Duodenal mucosa (tissue), 2 donors: Measurements from ENCODE around the gene MIGA1.
"Not testable (repeated sequence)": the region's sequence is repeated elsewhere in the genome, so short reads cannot be mapped to it uniquely, and the experiment has no call there.

Source experiments
- H3K27ac ChIP-seq: one replicate; pipeline ENCODE4 v1.7.0; 2013; ENCODE audit warnings: low read depth, low read length
- H3K27me3 ChIP-seq, 2 donors: one replicate each; pipeline ENCODE4 v1.7.0; 2013; ENCODE audit warnings: low read length in 2 of 2, control low read depth in 1 of 2; ENCODE audit not compliant: insufficient read depth in 2 of 2, control insufficient read depth in 1 of 2
- H3K36me3 ChIP-seq, 2 donors: one replicate each; pipeline ENCODE4 v1.7.0; 2013; ENCODE audit warnings: low read length in 2 of 2, control low read depth in 1 of 2; ENCODE audit not compliant: insufficient read depth in 2 of 2, control insufficient read depth in 1 of 2
- H3K4me1 ChIP-seq, 2 donors: one replicate each; pipeline ENCODE4 v1.7.0; 2013; ENCODE audit warnings: low read length in 2 of 2, control low read depth in 1 of 2; ENCODE audit not compliant: insufficient read depth in 2 of 2, control insufficient read depth in 1 of 2
- H3K4me3 ChIP-seq, 2 donors: one replicate each; pipeline ENCODE4 v1.7.0; 2013; ENCODE audit warnings: low read length in 2 of 2, low read depth in 1 of 2
- H3K9ac ChIP-seq, 2 donors: one replicate each; pipeline ENCODE4 v1.7.0; 2013; ENCODE audit warnings: low read length in 2 of 2, low read depth in 1 of 2
- H3K9me3 ChIP-seq, 2 donors: one replicate each; pipeline ENCODE4 v1.7.0; 2013; ENCODE audit warnings: low read length in 2 of 2, control low read depth in 1 of 2; ENCODE audit not compliant: control insufficient read depth in 1 of 2

The MIGA1 gene

DNA sequence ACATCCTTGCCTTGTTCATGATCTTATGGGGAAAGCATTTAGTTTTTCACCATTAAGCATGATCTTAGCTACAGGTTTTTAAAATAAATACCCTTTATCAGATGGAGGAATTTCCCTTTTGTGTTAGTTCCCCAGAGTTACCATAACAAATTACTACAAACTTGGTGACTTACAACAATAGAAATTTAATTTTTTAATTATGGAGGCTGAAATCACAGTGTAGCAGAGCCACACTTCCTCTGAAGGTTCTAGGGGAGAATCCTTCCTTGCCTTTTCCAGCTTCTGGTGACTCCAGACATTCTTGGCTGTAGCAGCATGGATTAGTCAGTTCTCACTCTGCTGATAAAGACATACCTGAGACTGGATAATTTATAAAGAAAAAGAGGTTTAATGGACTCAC, 18.5 kb downstream of the MIGA1 start:
- Histone ChIP-seq H3K27ac (no peak overlapping the region), H3K4me3 (no peak overlapping the region), H3K4me1 (no peaks in the 10 kb centered on the region), H3K9ac (no peak overlapping the region), H3K27me3 (no peaks in the 10 kb centered on the region), H3K36me3 (peaks cover 7 to 12% of the 10 kb centered on the region in 2 donors), H3K9me3 (no peaks in the 10 kb centered on the region)

DNA sequence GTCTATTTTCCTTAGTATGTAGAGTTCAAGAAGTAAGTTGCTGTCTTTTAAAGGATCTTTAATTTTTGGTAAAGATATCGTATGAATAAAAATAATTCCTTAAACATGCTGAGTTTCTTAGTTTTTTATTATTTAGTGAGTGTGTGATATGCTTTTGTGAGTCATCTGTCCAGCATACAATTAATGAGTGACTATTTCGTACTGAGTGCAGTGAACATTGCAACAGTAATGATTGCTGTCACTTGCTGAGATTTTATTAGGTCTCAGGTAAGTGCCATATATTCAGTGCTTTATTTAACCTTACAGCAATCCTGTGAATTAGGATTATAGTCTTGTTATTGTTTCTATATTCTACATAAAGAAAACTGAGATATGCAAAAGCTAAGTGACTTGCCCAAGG, 22.6 kb downstream of the MIGA1 start:
- Histone ChIP-seq H3K27me3 (no peaks in the 10 kb centered on the region), H3K9me3 (no peaks in the 10 kb centered on the region), H3K36me3 (peaks cover 7 to 17% of the 10 kb centered on the region in 2 donors)

DNA sequence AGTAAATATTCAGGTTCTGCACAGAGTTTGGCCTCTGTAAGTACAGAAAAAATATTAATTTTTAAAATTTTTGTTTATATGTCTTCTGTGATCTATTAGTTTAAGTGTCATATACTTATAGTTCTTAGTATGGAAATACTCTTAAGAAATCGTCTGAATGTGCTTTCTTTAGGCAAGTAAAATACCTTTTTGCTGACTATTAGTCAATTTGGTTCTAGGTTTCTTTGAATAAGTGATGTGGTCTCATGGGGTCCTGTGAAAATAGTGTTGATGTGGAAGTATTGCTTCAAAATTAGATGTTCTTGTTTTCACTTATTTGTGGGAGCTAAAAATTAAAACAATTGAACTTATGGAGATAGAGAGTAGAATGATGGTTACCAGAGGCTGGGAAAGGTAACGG, 23.9 kb downstream of the MIGA1 start:
- Histone ChIP-seq H3K4me3 (no peak overlapping the region), H3K36me3 (peaks cover 3 to 29% of the 10 kb centered on the region in 2 donors), H3K9me3 (no peaks in the 10 kb centered on the region), H3K27me3 (no peaks in the 10 kb centered on the region), H3K4me1 (no peaks in the 10 kb centered on the region), H3K9ac (no peak overlapping the region), H3K27ac (no peak overlapping the region)

More for the DNA sequence above, 22.6 kb downstream of the MIGA1 start:
- no peak overlapping the region for H3K9ac ChIP-seq
- no peaks in the 10 kb centered on the region for H3K4me1 ChIP-seq
- H3K4me3 ChIP-seq, result no peak overlapping the region
- no peak overlapping the region for H3K27ac ChIP-seq

DNA sequence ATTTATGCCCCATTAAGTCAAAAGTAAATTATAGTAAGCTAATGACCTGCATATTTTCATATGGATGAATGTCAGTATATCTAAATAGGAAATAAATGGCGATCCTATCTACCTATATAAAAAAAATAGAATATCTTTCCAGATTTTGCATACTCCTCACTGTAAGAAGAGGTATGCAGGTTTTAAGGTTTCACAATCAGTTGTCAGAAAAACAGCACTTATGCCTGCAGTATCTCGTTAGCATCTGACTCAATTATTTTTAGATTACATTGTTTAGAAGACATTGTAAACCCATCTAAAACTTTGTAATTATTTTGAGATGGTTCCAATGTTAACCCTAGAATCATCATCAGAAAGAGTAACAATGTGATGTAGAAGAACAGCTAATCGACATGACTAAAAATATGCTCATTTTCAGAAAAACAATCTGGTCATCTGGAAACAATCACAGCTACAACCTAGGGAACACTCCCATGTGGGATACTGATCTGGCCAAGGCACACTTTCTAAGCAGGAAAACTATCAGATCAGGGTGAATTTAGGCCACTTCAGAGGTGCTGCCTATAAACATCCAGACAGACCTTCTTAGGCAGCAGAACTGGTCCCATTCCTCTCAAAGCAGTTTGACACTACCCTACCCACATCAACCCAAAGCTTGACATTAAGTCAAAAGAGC, 30.5 kb downstream of the MIGA1 start:
- H3K9ac ChIP-seq, result not testable (repeated sequence)

DNA sequence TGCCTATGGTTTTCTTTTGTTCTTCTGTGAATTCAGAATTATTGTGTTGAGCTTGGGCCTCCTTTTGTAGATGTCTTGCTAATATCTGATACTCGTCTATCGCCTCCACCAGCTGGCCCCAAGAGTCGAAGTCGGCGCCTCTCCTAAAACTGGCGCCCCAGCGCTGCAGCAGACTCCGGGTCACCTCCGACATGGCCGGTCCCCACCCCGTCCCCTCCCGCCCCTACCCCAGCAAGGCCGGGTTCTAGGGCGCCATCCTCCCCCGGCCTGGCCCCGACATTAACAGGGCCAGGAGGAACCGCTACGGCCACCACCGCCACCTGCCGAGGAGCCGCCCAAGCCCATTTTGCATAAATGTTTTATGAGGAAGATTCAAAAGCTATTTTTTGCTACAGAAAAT, 32.1 kb downstream of the MIGA1 start:
- not testable (repeated sequence) for H3K27ac ChIP-seq, H3K4me1 ChIP-seq, H3K9ac ChIP-seq, H3K27me3 ChIP-seq, H3K9me3 ChIP-seq, H3K4me3 ChIP-seq
- H3K36me3 ChIP-seq, result peaks cover 13 to 39% of the 10 kb centered on the region in 2 donors

More for the DNA sequence above, 30.5 kb downstream of the MIGA1 start:
- not testable (repeated sequence) for H3K27me3 ChIP-seq, H3K4me1 ChIP-seq, H3K27ac ChIP-seq, H3K4me3 ChIP-seq, H3K9me3 ChIP-seq
- peaks cover 13 to 34% of the 10 kb centered on the region in 2 donors for H3K36me3 ChIP-seq

DNA sequence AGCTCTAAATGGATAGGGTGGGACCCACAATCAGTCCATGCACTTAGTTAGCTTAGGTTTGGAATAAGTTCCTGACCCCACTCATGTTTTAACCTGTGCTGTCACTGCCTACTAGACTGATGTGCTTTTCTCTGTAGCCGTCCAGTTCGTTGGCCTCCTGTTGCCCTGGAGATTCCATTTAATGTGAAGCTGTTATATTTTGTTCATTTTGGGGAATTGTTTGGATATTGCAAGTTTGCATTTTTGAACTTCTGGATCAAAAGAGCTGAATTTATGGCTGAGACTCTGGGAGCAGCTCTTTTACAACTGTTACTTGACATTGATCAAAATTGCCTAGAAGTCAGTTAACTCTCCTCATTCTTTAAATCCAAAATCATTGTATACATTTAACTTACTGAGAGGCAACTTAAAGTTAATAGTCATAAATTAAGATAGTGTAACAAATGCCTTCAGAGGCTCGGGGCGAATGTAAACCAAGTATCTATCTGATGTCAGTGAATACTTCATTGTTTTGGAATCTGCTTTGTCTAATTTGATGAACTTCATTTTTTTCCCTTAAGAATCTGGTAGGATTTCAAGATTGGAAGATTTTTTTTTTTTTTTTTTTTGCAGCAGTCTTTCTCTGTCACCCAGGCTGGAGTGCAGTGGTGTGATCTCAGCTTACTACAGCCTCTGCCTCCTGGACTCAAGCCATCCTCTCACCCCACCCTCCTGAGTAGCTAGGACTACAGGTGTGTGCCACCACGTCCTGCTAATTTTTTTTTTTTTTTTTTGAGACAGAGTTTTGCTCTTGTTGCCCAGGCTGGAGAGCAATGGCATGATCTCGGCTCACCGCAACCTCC, 38.1 kb downstream of the MIGA1 start:
- Histone ChIP-seq H3K9me3 (no peaks in the 10 kb centered on the region), H3K27me3 (no peaks in the 10 kb centered on the region), H3K4me1 (no peaks in the 10 kb centered on the region), H3K36me3 (peaks cover 17 to 30% of the 10 kb centered on the region in 2 donors), H3K4me3 (no peak overlapping the region), H3K27ac (no peak overlapping the region), H3K9ac (no peak overlapping the region)

DNA sequence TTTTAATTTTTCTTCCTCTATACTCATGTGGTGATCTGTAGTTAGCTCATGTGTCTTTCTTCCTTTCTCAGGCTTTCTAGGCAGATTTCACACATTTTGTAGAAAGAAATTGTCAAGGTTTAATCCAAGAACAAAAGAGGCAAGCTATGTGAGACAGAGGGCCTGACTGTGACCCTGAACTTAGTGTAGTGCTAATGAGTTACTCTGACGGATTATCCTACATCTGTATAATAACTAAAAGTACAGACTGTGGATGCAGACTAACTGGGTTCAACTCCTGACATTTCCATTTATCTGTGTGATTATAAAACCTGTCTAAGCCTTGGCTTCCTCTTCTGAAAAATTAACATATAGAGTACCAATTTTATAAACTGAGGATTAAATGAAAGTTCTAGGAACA, 40.7 kb downstream of the MIGA1 start:
- H3K27ac ChIP-seq, result no peak overlapping the region
- peaks cover 4 to 18% of the 10 kb centered on the region in 2 donors for H3K36me3 ChIP-seq
- H3K9me3 ChIP-seq, result no peaks in the 10 kb centered on the region
- H3K27me3 ChIP-seq, result no peaks in the 10 kb centered on the region
- H3K4me1 ChIP-seq, result no peaks in the 10 kb centered on the region
- H3K4me3 ChIP-seq, result no peak overlapping the region
- H3K9ac ChIP-seq, result no peak overlapping the region

DNA sequence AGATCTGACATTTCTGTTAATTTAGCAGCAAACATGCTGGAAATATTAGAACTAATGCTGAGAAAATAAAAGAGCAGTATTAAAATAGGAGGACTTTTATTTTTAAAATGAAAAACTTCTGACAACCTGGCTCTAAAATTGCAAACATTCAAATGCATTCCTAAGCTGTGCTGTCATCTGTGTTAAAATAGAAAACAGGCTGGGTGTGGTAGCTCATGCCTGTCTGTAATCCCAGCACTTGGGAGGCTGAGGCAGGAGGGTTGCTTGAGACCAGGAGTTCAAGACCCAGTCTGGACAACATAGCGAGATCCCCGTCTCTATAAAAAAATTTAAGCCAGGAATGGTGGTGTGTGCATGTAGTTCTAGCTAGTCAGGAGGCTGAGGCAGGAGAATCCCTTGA, 44.6 kb downstream of the MIGA1 start:
- Histone ChIP-seq H3K36me3 (peaks cover 0 to 5% of the 10 kb centered on the region in 2 donors), H3K9me3 (no peaks in the 10 kb centered on the region), H3K27me3 (no peaks in the 10 kb centered on the region), H3K4me1 (no peaks in the 10 kb centered on the region), H3K9ac (no peak overlapping the region), H3K27ac (no peak overlapping the region), H3K4me3 (no peak overlapping the region)

DNA sequence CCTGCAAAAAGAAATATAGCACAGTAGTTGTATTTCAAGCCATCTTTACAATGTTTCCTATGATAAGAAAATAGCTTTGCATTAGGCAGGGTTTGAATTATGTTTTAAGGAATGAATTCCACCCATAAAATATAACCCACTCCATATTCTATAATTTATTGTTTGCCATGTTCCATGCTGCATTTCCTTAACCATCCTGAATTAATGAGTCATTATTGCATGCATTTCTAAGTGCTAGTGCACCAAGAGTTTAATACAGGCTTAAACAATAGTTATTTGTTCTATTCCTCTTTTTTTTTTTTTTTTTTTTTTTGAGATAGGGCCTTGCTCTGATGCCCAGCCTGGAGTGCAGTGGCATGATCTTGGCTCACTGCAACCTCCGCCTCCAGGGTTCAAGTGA, 45.2 kb downstream of the MIGA1 start:
- H3K4me1 ChIP-seq, result no peaks in the 10 kb centered on the region
- H3K4me3 ChIP-seq, result no peak overlapping the region
- no peak overlapping the region for H3K27ac ChIP-seq

DNA sequence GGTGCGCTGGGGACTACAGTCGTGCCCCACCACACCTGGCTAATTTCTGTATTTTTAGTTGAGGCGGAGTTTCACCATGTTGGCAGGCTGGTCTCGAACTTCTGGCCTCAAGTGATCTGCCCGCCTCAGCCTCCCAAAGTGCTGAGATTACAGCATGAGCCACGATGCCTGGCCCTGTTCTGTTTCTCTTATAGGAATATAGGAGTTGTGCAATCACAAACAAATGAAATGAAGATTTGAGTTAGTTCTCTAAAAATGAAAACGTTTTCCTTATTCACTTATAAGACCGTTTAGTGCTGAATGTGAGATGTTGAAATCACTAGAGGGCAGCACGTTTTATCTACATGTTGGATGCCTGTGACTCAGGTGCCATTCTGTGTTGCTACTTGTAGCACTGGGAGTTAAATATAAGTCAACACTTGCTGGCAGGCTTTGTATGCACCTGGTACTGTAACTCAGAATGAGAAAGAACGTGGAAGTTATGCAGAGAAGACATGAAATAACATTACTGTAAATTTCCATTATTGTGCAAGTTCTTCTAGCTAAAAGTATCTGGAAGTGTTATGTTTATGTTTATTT, 45.8 kb downstream of the MIGA1 start:
- Histone ChIP-seq H3K9ac (no peak overlapping the region), H3K4me1 (no peaks in the 10 kb centered on the region), H3K4me3 (no peak overlapping the region), H3K9me3 (no peaks in the 10 kb centered on the region), H3K27me3 (no peaks in the 10 kb centered on the region), H3K27ac (no peak overlapping the region), H3K36me3 (no peaks in the 10 kb centered on the region)

More for the DNA sequence above, 45.2 kb downstream of the MIGA1 start:
- Histone ChIP-seq H3K36me3 (peaks cover 0 to under 1% of the 10 kb centered on the region in 2 donors), H3K27me3 (no peaks in the 10 kb centered on the region), H3K9me3 (no peaks in the 10 kb centered on the region), H3K9ac (no peak overlapping the region)
